HFFc6 (cell line): ENCODE measurements around the gene MAD2L1. TPM values are rescaled to one million over a fixed set of nuclear protein-coding genes. Genes with fewer than 3 reads are reported as not detected.

ENCODE experiments used
- DNase-seq: peaks from one replicate; pipeline ENCODE4 v3.0.0-alpha.2; 2018
- H3K27ac Mint-ChIP-seq: 2 replicates; pipeline ENCODE4 v1.8.0; 2020; ENCODE audit warnings: mild to moderate bottlenecking, mixed read lengths
- H3K27me3 Mint-ChIP-seq: 2 replicates; pipeline ENCODE4 v1.8.0; 2021; ENCODE audit warnings: mild to moderate bottlenecking, moderate library complexity, mixed read lengths; ENCODE audit not compliant: insufficient read depth
- H3K36me3 Mint-ChIP-seq: 2 replicates; pipeline ENCODE4 v1.8.0; 2021; ENCODE audit warnings: low read depth, mixed read lengths
- H3K4me1 Mint-ChIP-seq: 2 replicates; pipeline ENCODE4 v1.8.0; 2020; ENCODE audit warnings: low read depth, mixed read lengths
- H3K4me3 Mint-ChIP-seq: 2 replicates; pipeline ENCODE4 v1.8.0; 2020; ENCODE audit warnings: mild to moderate bottlenecking, moderate library complexity, mixed read lengths
- H3K9me3 Mint-ChIP-seq: 2 replicates; pipeline ENCODE4 v1.8.0; 2020; ENCODE audit warnings: mild to moderate bottlenecking, mixed read lengths
- CTCF ChIP-seq: fragments of 200-600 bp; sonication (generic); IDR thresholded peaks from 2 replicates; pipeline ENCODE4 v1.5.0; 2021; ENCODE audit warnings: antibody characterized with exemption, mild to moderate bottlenecking
- total RNA-seq, 6 experiments: library from RNA; stranded (reverse); fragmentation: NEBNext Ultra II Directional; extraction: Animal tissue kit (Norgen Biotek cat#: 25700); gene quantifications; 2 replicates in 1 of 6; 3 replicates in 5 of 6; pipeline ENCODE4 v1.2.3, GENCODE V29; 2021

MAD2L1 gene
- total RNA-seq, 6 experiments from 2014 or later = 18.3 to 36.5 (median 31.6) TPM

GRCh38 chr4:120007191-120007871 lies 59.3 kb downstream of the MAD2L1 start:
- Mint-ChIP-seq H3K36me3 (no peaks in the 10 kb centered on the region), H3K9me3 (no peaks in the 10 kb centered on the region), H3K4me3 (no peak overlapping the region), H3K27ac (peak overlapping the region; percentile 57; the same call in 1 of the 2 replicates), H3K4me1 (peaks cover 24% of the 10 kb centered on the region), H3K27me3 (peaks cover 3% of the 10 kb centered on the region; the same call in 1 of the 2 replicates)
- peak; percentile 70 for DNase-seq
- no peak for TF ChIP-seq CTCF
